Kidney epithelial cell (primary cell): ENCODE data around the gene ZFYVE1. TPM values are rescaled to one million over a fixed set of nuclear protein-coding genes. Genes with fewer than 3 reads are reported as not detected.

Experiments
- DNase-seq: peaks from one replicate; pipeline ENCODE4 v3.0.0-alpha.2; 2010; ENCODE audit warnings: low read depth
- H3K27me3 ChIP-seq: 2 replicates; pipeline ENCODE4 v1.6.0; 2011; ENCODE audit warnings: low read length; ENCODE audit not compliant: control insufficient read depth, insufficient read depth
- H3K36me3 ChIP-seq: 2 replicates; pipeline ENCODE4 v1.5.1; 2011; ENCODE audit warnings: low read length; ENCODE audit not compliant: control insufficient read depth, insufficient read depth
- H3K4me3 ChIP-seq: 2 replicates; pipeline ENCODE4 v1.5.1; 2011; ENCODE audit warnings: low read depth, mild to moderate bottlenecking, control low read depth, low read length
- CTCF ChIP-seq: IDR thresholded peaks from 2 replicates; pipeline ENCODE4 v1.5.1; 2011; ENCODE audit warnings: mild to moderate bottlenecking, moderate library complexity, low read length, control low read depth, inconsistent platforms; ENCODE audit not compliant: insufficient read depth, poor library complexity, severe bottlenecking
- total RNA-seq: library from RNA; depleted of rRNA; stranded (reverse); fragments of >200 nt; gene quantifications from 2 replicates; pipeline ENCODE4 v1.2.3, GENCODE V29; 2015

Gene ZFYVE1
- total RNA-seq, 1 donor from 2014 or later = 18.4 TPM

DNA sequence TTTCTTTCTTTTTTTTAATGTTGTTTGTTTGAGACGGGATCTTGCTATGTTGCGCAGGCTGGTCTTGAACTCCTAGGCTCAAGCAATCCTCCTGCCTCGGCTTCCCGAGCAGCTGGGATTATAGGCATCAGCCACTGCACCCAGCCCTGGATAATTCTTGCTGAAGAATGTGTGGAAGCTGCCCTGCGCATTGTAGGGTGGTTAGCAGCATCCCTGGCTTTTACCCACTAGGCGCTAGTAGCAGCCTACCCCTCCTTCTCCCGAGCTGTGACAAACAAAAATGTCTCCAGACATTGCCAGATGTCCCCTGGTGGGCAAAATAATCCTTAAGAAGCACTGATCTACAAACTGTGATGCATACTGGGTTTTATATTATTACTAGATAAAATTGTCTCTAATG is 94.0 kb downstream of the ZFYVE1 start:
- no peak for TF ChIP-seq CTCF
- Histone ChIP-seq H3K36me3 (no peaks in the 10 kb centered on the region), H3K27me3 (no peaks in the 10 kb centered on the region), H3K4me3 (no peak overlapping the region)
- no peak for DNase-seq

DNA sequence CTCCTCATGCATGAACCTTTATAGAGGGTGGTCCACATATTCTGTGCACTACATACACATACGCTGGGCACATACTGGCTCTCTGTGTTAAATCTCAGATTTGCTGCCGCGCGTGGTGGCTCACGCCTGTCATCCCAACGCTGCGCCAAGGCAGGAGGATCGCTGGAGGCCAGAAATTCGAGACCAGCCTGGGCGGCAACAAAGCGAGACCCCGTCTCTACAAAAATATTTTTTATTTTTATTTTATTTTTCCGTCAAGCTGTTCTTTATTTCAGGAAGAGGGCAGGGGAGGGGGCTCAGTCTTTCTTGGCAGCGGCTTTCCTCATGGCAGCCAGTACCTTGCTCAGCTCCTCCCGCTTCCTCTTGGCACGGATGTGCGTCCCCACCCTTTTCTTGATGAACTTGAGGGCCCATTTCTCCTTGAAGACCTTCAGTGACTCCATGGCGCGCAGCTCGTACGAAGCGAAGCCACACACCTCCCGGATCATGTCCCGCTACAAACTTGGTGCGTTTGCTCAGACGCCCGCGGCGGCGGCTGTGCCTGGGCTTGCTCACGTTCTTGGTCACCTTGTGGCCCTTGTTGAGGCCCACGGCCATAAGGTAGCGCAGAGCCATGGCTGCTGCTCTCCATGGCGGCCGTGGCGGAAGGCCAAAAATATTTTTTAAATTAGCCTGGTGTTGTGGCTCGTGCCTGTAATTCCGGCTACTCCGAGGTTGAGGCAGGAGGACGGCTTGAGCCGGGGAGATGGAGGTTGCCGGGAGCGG is 97.4 kb downstream of the ZFYVE1 start:
- DNase-seq = no peak
- Histone ChIP-seq H3K36me3 (no peaks in the 10 kb centered on the region), H3K27me3 (no peaks in the 10 kb centered on the region), H3K4me3 (no peak overlapping the region)
- no peak for TF ChIP-seq CTCF

- Histone ChIP-seq H3K4me3 (no peak overlapping the region), H3K27me3 (no peaks in the 10 kb centered on the region), H3K36me3 (no peaks in the 10 kb centered on the region)
- no peak for DNase-seq
- no peak for TF ChIP-seq CTCF
Observed at GRCh38 chr14:72928872-72929271, 98.0 kb downstream of the ZFYVE1 start.

- Histone ChIP-seq H3K4me3 (peak within 1 kb of the TSS; percentile 76), H3K36me3 (no peaks in the 10 kb centered on the region), H3K27me3 (no peaks in the 10 kb centered on the region)
- no peak for TF ChIP-seq CTCF
- peak; percentile 96 for DNase-seq
Observed at GRCh38 chr14:72926292-72927028, 100.4 kb downstream of the ZFYVE1 start, which contains the start of gene DCAF4. Gene DCAF4 (plus strand): TSS chr14:72926464. CDS start chr14:72937979, 11,515 bp downstream.

- no peaks in the 10 kb centered on the region for H3K36me3 ChIP-seq
- H3K27me3 ChIP-seq = no peaks in the 10 kb centered on the region
- no peak for TF ChIP-seq CTCF
- DNase-seq = no peak
- H3K4me3 ChIP-seq = peak overlapping the region; percentile 66
Observed at GRCh38 chr14:72925815-72926291, 101.1 kb downstream of the ZFYVE1 start.
